Neural cell (in vitro differentiated cells): Measurements from ENCODE around the gene ADARB2.
"Not testable (repeated sequence)": the region's sequence is repeated elsewhere in the genome, so short reads cannot be mapped to it uniquely, and the experiment has no call there.

ENCODE experiments used
- EZH2 ChIP-seq: fragments of 200-600, 300-800 bp; shearing (Covaris generic), sonication (generic); IDR thresholded peaks from 2 replicates; pipeline ENCODE4 v1.6.1; 2014; ENCODE audit warnings: antibody characterized with exemption, low read length, borderline replicate concordance, mild to moderate bottlenecking; ENCODE audit not compliant: insufficient read depth, poor library complexity, severe bottlenecking
- POLR2AphosphoS5 ChIP-seq: IDR thresholded peaks from 2 replicates; pipeline ENCODE4 v1.6.1; 2012
- TF ChIP-seq, protein P1 (sequence below): IDR thresholded peaks from 2 replicates; pipeline ENCODE4 v1.6.1; 2012; ENCODE audit warnings: borderline replicate concordance

- TF ChIP-seq, protein P1, sequence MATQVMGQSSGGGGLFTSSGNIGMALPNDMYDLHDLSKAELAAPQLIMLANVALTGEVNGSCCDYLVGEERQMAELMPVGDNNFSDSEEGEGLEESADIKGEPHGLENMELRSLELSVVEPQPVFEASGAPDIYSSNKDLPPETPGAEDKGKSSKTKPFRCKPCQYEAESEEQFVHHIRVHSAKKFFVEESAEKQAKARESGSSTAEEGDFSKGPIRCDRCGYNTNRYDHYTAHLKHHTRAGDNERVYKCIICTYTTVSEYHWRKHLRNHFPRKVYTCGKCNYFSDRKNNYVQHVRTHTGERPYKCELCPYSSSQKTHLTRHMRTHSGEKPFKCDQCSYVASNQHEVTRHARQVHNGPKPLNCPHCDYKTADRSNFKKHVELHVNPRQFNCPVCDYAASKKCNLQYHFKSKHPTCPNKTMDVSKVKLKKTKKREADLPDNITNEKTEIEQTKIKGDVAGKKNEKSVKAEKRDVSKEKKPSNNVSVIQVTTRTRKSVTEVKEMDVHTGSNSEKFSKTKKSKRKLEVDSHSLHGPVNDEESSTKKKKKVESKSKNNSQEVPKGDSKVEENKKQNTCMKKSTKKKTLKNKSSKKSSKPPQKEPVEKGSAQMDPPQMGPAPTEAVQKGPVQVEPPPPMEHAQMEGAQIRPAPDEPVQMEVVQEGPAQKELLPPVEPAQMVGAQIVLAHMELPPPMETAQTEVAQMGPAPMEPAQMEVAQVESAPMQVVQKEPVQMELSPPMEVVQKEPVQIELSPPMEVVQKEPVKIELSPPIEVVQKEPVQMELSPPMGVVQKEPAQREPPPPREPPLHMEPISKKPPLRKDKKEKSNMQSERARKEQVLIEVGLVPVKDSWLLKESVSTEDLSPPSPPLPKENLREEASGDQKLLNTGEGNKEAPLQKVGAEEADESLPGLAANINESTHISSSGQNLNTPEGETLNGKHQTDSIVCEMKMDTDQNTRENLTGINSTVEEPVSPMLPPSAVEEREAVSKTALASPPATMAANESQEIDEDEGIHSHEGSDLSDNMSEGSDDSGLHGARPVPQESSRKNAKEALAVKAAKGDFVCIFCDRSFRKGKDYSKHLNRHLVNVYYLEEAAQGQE: not testable (repeated sequence)
- not testable (repeated sequence) for TF ChIP-seq POLR2AphosphoS5, EZH2
These were observed 396.3 kb downstream of the ADARB2 start for GRCh38 chr10:1341052-1341451.
